ENCODE measurements around the gene HSD17B11. TPM values are rescaled to one million over a fixed set of nuclear protein-coding genes. Genes with fewer than 3 reads are reported as not detected.
"Not testable (repeated sequence)": the region's sequence is repeated elsewhere in the genome, so short reads cannot be mapped to it uniquely, and the experiment has no call there.

HSD17B11 gene
- total RNA-seq, 1 experiment from 2014 or later = 6.7 TPM

DNA sequence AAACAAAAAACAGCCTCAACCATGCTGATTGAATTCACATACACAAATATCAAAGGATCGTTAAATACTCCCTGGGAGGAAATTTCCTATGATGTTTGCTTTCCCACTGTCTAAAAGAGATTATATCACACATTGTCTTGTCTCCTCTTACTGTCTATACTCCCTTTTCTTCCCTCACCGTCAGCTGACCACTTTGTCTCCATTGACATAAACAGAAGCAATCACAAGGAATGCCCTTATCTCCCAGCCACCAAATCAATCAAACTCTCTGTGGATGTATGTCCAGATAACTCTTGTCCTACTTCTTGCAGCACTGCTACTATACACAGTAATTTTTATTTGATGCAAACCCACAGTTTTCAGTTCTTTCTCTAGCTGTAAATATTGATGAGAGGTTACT lies 19.2 kb upstream of the HSD17B11 start:
- no peaks in the 10 kb centered on the region for H3K9me3 ChIP-seq (ENCODE audit: low read depth, low read length, poor library complexity, severe bottlenecking)
- intact Hi-C loops (cut with micrococcal nuclease; ENCODE audit: unreplicated experiment) = no loop called here

DNA sequence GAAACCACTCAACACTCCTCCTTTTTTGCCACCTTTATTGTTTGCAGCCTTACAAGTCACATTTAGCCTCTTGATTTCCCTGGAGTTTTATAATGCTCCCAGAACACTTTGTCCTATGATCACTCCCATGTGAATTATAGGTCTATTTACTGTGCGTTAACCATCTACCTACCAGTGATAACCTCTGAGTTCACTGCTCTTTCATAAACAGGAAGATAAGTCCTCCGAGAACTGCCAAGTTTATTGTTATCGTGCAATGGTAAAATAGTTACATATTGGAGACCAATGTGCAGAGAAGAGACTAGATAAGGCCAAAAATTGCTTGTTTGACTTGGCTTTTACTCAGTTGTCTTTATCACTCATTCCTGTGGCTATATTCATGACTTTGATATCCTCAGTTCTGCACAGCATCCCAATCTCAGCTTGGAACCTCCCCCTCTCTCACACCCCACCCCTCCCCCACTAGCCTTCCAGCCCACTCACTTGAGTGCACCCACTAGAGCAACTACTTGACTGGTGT lies 18.5 kb upstream of the HSD17B11 start:
- Histone ChIP-seq H3K36me3 (ENCODE audit: insufficient read depth, low read length, poor library complexity, severe bottlenecking) (no peaks in the 10 kb centered on the region), H3K9me3 (ENCODE audit: low read depth, low read length, poor library complexity, severe bottlenecking) (no peaks in the 10 kb centered on the region), H3K27ac (ENCODE audit: low read depth, low read length, poor library complexity, severe bottlenecking) (no peak overlapping the region), H3K27me3 (replicated peaks; ENCODE audit: insufficient read depth, low read depth, low read length, poor library complexity) (no peaks in the 10 kb centered on the region), H3K4me1 (ENCODE audit: insufficient read depth, low read length, poor library complexity, severe bottlenecking) (no peaks in the 10 kb centered on the region), H3K4me3 (ENCODE audit: low read depth, low read length, poor library complexity, severe bottlenecking) (no peak overlapping the region)
- POLR2A ChIA-PET (ENCODE audit: low non-redundant PET) = no interaction called here
- DNase-seq (ENCODE audit: low spot score) = no peak
- intact Hi-C loops (cut with micrococcal nuclease; ENCODE audit: unreplicated experiment) = no loop called here
- TF ChIP-seq, protein P1, sequence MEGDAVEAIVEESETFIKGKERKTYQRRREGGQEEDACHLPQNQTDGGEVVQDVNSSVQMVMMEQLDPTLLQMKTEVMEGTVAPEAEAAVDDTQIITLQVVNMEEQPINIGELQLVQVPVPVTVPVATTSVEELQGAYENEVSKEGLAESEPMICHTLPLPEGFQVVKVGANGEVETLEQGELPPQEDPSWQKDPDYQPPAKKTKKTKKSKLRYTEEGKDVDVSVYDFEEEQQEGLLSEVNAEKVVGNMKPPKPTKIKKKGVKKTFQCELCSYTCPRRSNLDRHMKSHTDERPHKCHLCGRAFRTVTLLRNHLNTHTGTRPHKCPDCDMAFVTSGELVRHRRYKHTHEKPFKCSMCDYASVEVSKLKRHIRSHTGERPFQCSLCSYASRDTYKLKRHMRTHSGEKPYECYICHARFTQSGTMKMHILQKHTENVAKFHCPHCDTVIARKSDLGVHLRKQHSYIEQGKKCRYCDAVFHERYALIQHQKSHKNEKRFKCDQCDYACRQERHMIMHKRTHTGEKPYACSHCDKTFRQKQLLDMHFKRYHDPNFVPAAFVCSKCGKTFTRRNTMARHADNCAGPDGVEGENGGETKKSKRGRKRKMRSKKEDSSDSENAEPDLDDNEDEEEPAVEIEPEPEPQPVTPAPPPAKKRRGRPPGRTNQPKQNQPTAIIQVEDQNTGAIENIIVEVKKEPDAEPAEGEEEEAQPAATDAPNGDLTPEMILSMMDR (conservative IDR thresholded peaks at IDR 0.05; ENCODE audit: low read depth, low read length) = no peak
- no peak for TF ChIP-seq EZH2 (IDR thresholded peaks at IDR 0.05; ENCODE audit: borderline replicate concordance, low read depth, low read length, poor library complexity, severe bottlenecking)
- no TSS peak for BruUV-seq (replicated peaks)
- CTCF ChIA-PET = no interaction called here

More for the DNA sequence above, 19.2 kb upstream of the HSD17B11 start:
- TF ChIP-seq, protein P1 (conservative IDR thresholded peaks at IDR 0.05; ENCODE audit: low read depth, low read length) = no peak
- no peak for TF ChIP-seq EZH2 (IDR thresholded peaks at IDR 0.05; ENCODE audit: borderline replicate concordance, low read depth, low read length, poor library complexity, severe bottlenecking)
- DNase-seq (ENCODE audit: low spot score) = no peak
- H3K4me3 ChIP-seq (ENCODE audit: low read depth, low read length, poor library complexity, severe bottlenecking) = no peak overlapping the region
- H3K36me3 ChIP-seq (ENCODE audit: insufficient read depth, low read length, poor library complexity, severe bottlenecking) = no peaks in the 10 kb centered on the region
- CTCF ChIA-PET = no interaction called here
- no TSS peak for BruUV-seq (replicated peaks)
- no peaks in the 10 kb centered on the region for H3K27me3 ChIP-seq (replicated peaks; ENCODE audit: insufficient read depth, low read depth, low read length, poor library complexity)
- no peaks in the 10 kb centered on the region for H3K4me1 ChIP-seq (ENCODE audit: insufficient read depth, low read length, poor library complexity, severe bottlenecking)
- no peak overlapping the region for H3K27ac ChIP-seq (ENCODE audit: low read depth, low read length, poor library complexity, severe bottlenecking)
- POLR2A ChIA-PET (ENCODE audit: low non-redundant PET) = no interaction called here

DNA sequence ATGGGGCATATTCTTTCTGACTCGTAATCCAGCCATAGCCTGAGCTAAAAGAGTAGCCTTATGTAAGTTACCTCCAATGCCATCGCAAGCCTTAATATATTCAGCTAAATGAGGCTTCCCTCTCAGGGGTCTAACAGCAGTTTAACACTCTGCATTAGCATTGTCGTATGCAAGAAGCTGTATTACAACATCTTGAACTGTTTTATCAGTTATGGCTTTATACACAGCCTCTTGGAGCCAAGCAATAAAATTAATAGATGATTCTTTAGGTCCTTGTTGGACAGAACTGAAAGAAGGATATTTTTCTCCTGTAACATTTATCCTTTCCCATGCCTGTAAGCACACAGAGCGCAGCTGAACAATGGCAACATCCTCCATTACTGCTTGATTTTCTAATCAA lies 15.9 kb upstream of the HSD17B11 start:
- BruUV-seq (replicated peaks); POLR2A ChIA-PET (ENCODE audit: low non-redundant PET); H3K27me3 ChIP-seq (replicated peaks; ENCODE audit: insufficient read depth, low read depth, low read length, poor library complexity); DNase-seq (ENCODE audit: low spot score); H3K4me1 ChIP-seq (ENCODE audit: insufficient read depth, low read length, poor library complexity, severe bottlenecking); H3K4me3 ChIP-seq (ENCODE audit: low read depth, low read length, poor library complexity, severe bottlenecking); intact Hi-C loops (cut with micrococcal nuclease; ENCODE audit: unreplicated experiment); H3K9me3 ChIP-seq (ENCODE audit: low read depth, low read length, poor library complexity, severe bottlenecking); H3K27ac ChIP-seq (ENCODE audit: low read depth, low read length, poor library complexity, severe bottlenecking); H3K36me3 ChIP-seq (ENCODE audit: insufficient read depth, low read length, poor library complexity, severe bottlenecking): not testable (repeated sequence)
- CTCF ChIA-PET = interaction anchor here (1.4 kb wide), 1 partner anchor 16 kb away, joined by 3 read pairs; the partner anchor contains the start of gene HSD17B11

DNA sequence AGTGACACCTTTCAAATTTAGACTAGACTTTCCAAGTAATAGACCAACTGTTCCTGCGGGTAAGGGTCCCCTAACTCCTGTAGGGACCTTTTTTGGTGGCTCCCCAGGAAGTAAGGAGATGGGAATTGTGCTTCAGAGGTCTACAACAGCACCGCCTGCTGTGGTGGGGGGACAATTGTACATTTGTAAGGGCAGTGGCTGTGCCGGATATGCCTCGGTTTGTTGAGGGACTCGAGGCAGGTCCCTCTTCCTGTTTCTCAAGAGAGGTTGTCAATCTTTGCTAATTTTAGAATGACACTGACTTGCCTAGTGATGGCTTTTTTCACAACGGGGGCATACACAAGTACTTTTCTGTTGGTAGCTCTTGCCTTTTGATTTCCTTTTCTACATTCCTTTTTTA lies 15.5 kb upstream of the HSD17B11 start:
- no peaks in the 10 kb centered on the region for H3K4me1 ChIP-seq (ENCODE audit: insufficient read depth, low read length, poor library complexity, severe bottlenecking)
- peak; percentile 67 for DNase-seq (ENCODE audit: low spot score)
- no peaks in the 10 kb centered on the region for H3K9me3 ChIP-seq (ENCODE audit: low read depth, low read length, poor library complexity, severe bottlenecking)
- intact Hi-C loops (cut with micrococcal nuclease; ENCODE audit: unreplicated experiment) = no loop called here
- no peaks in the 10 kb centered on the region for H3K27me3 ChIP-seq (replicated peaks; ENCODE audit: insufficient read depth, low read depth, low read length, poor library complexity)
- TF ChIP-seq, protein P1 (conservative IDR thresholded peaks at IDR 0.05; ENCODE audit: low read depth, low read length) = no peak
- TF ChIP-seq EZH2 (IDR thresholded peaks at IDR 0.05; ENCODE audit: borderline replicate concordance, low read depth, low read length, poor library complexity, severe bottlenecking) = no peak
- H3K36me3 ChIP-seq (ENCODE audit: insufficient read depth, low read length, poor library complexity, severe bottlenecking) = no peaks in the 10 kb centered on the region
- CTCF ChIA-PET = interaction anchor here (1.4 kb wide), 1 partner anchor 16 kb away, joined by 3 read pairs; the partner anchor contains the start of gene HSD17B11
- no peak overlapping the region for H3K4me3 ChIP-seq (ENCODE audit: low read depth, low read length, poor library complexity, severe bottlenecking)
- BruUV-seq (replicated peaks) = no TSS peak
- H3K27ac ChIP-seq (ENCODE audit: low read depth, low read length, poor library complexity, severe bottlenecking) = no peak overlapping the region
- POLR2A ChIA-PET (ENCODE audit: low non-redundant PET) = no interaction called here

All from A673 (cell line).